K562 (cell line): ENCODE data around the gene TRAF3IP3. TPM values are rescaled to one million over a fixed set of nuclear protein-coding genes. Genes with fewer than 3 reads are reported as not detected.

Experiments used
- BHLHE40 ChIP-seq: IDR thresholded peaks from 2 replicates; pipeline ENCODE4 v1.6.1; 2011; ENCODE audit warnings: low read length, improper control_type of control experiment
- CC2D1A ChIP-seq: fragments of 450-650 bp; IDR thresholded peaks from 2 replicates; pipeline ENCODE4 v1.6.1; 2017; ENCODE audit warnings: mild to moderate bottlenecking
- CHD4 ChIP-seq: fragments of 200-600 bp; sonication (generic); IDR thresholded peaks from 3 replicates; pipeline ENCODE4 v1.6.1; 2012; ENCODE audit warnings: low read depth, mild to moderate bottlenecking, mixed read lengths, low read length, inconsistent platforms; ENCODE audit not compliant: insufficient read depth, insufficient replicate concordance, poor library complexity, severe bottlenecking
- ELK1 ChIP-seq: sonication (generic); formaldehyde crosslinking; IDR thresholded peaks from 2 replicates; pipeline ENCODE4 v1.8.1; 2022; ENCODE audit warnings: missing genetic modification reagents
- FOXA3 ChIP-seq, 2 experiments: fragments of 450-650 bp in 1 of 2; sonication (generic) in 1 of 2; formaldehyde crosslinking; IDR thresholded peaks in 1 of 2; conservative IDR thresholded peaks in 1 of 2; 2 replicates each; pipeline versions ENCODE4 v1.4.0 to v1.8.0; 2020 to 2022; ENCODE audit warnings: mild to moderate bottlenecking in 2 of 2, missing genetic modification reagents in 1 of 2
- JUN ChIP-seq, 2 experiments: sonication (generic) in 1 of 2; formaldehyde crosslinking in 1 of 2; IDR thresholded peaks; 2 replicates each; pipeline versions ENCODE4 v1.6.1 to v1.8.0; 2012 to 2022; ENCODE audit warnings: borderline replicate concordance in 2 of 2, mild to moderate bottlenecking in 2 of 2, improper control_type of control experiment in 1 of 2, low read depth in 1 of 2, low read length in 1 of 2, missing genetic modification reagents in 1 of 2
- MEF2D ChIP-seq: conservative IDR thresholded peaks from 2 replicates; pipeline ENCODE4 v1.6.1; 2016; ENCODE audit warnings: low read depth, missing genetic modification characterization, missing compliant biosample characterization
- MYC ChIP-seq, 2 experiments: fragments of 250-450 bp in 1 of 2; sonication (Bioruptor Pico) in 1 of 2; IDR thresholded peaks; 2 replicates each; pipeline versions ENCODE4 v1.5.1 to v1.6.1; 2012 to 2021; ENCODE audit warnings: low read depth in 2 of 2, borderline replicate concordance in 1 of 2, improper control_type of control experiment in 1 of 2, low read length in 1 of 2, mild to moderate bottlenecking in 1 of 2, moderate library complexity in 1 of 2
- NCOA4 ChIP-seq: fragments of 450-650 bp; IDR thresholded peaks from 2 replicates; pipeline ENCODE4 v1.6.1; 2018; ENCODE audit warnings: mild to moderate bottlenecking; ENCODE audit not compliant: partially characterized antibody
- PBX2 ChIP-seq, 2 experiments: IDR thresholded peaks in 1 of 2; conservative IDR thresholded peaks in 1 of 2; 2 replicates each; pipeline ENCODE4 v1.6.1; 2016; ENCODE audit warnings: low read depth in 2 of 2, mild to moderate bottlenecking in 1 of 2, missing compliant biosample characterization in 1 of 2, missing genetic modification characterization in 1 of 2, moderate library complexity in 1 of 2
- POLR2AphosphoS2 ChIP-seq: IDR thresholded peaks from 2 replicates; pipeline ENCODE4 v1.6.1; 2012; ENCODE audit warnings: low read length, improper control_type of control experiment
- RBFOX2 ChIP-seq: fragments of 200-400 bp; formaldehyde crosslinking; IDR thresholded peaks from 2 replicates; pipeline ENCODE4 v1.6.1; 2017; ENCODE audit warnings: low read depth, mild to moderate bottlenecking, low read length, moderate library complexity
- ZC3H4 ChIP-seq: sonication (generic); formaldehyde crosslinking; IDR thresholded peaks from 2 replicates; pipeline ENCODE4 v1.9.0; 2021; ENCODE audit warnings: missing genetic modification reagents, borderline replicate concordance
- ZKSCAN8 ChIP-seq: fragments of 200-800 bp; sonication (Bioruptor generic); IDR thresholded peaks from 2 replicates; pipeline ENCODE4 v1.6.1; 2016; ENCODE audit warnings: missing genetic modification characterization, missing compliant biosample characterization
- polyA plus RNA-seq, 8 experiments: library from polyadenylated mRNA; depleted of rRNA in 4 of 8; stranded (reverse) in 5 of 8; unstranded in 3 of 8; fragments of >200 nt; fragmentation: Nextera tagmentation in 2 of 8; fragmentation: Illumina TruSeq in 1 of 8; extraction: Ambion mirVana in 2 of 8; extraction: Trizol in 1 of 8; gene quantifications; 2 replicates each; pipeline versions ENCODE4 v1.2.1 to v1.2.3, GENCODE V29; 2011 to 2014; ENCODE audit warnings: inconsistent platforms in 1 of 8, missing spikeins in 1 of 8
- total RNA-seq, 7 experiments: library from RNA; depleted of rRNA in 6 of 7; stranded (reverse); fragments of >200 nt in 6 of 7; fragmentation: Illumina TruSeq in 2 of 7; extraction: Trizol in 2 of 7; gene quantifications; 2 replicates each; pipeline versions ENCODE4 v1.2.1 to v1.2.3, GENCODE V29; 2011 to 2021; ENCODE audit warnings: low replicate concordance in 1 of 7
- TF ChIP-seq, protein P1 (sequence below): fragments of 250-450 bp; sonication (Bioruptor Pico); IDR thresholded peaks from 2 replicates; pipeline ENCODE4 v1.5.0; 2020; ENCODE audit warnings: mild to moderate bottlenecking
- TF ChIP-seq, protein P2 (sequence below): sonication (generic); formaldehyde crosslinking; IDR thresholded peaks from 2 replicates; pipeline ENCODE4 v1.8.0; 2022; ENCODE audit warnings: missing genetic modification reagents, mild to moderate bottlenecking, moderate library complexity, borderline replicate concordance
- TF ChIP-seq, protein P3 (sequence below): sonication (generic); formaldehyde crosslinking; IDR thresholded peaks from 2 replicates; pipeline ENCODE4 v1.9.0; 2022; ENCODE audit warnings: mild to moderate bottlenecking, missing genetic modification reagents

Gene TRAF3IP3
- total and polyA plus RNA-seq, 9 of the 15 experiments (the other 6 are each of a cell fraction or from before 2014, with no cell fraction given): 0.06 to 1.1 (median 0.31) TPM

DNA sequence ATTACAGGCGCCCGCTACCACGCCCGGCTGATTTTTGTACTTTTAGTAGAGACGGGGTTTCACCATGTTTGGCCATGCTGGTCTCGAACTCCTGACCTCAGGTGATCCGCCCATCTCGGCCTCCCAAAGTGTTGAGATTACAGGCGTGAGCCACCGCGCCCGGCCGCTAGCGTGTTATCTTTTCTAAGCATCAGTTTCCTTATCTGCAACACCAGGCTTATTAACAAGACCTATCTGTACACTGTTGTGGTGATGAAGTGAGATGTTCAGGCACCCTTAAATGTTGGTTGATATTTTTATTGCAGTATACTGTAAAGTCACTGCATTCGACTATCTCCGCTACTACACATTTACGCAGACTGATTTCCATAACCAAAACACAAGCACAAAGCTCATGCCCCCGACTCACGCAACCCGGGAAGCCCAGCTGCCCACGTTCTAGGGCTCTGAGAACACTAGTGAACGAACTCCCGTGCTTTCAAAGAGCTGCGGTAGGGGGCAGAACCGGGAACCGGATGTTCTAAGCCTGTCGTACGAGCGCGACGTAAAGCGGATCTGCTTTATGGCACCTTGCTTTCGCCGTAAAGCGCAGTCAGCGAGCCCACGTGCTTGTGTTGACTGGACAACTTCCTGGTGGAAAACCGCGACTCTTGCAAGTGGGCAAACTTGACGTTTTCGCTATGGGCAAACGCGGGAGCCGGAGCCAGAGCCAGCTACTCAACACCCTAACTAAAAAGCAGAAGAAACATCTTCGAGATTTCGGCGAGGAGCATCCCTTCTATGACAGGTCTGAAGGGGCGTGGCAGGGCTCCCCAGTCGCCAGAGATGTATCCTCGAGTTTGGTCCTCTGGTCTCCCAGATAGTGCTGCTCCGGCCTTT is 71.8 kb downstream of the TRAF3IP3 start, which contains the start of gene UTP25 (continued):
- TF ChIP-seq, protein P1, sequence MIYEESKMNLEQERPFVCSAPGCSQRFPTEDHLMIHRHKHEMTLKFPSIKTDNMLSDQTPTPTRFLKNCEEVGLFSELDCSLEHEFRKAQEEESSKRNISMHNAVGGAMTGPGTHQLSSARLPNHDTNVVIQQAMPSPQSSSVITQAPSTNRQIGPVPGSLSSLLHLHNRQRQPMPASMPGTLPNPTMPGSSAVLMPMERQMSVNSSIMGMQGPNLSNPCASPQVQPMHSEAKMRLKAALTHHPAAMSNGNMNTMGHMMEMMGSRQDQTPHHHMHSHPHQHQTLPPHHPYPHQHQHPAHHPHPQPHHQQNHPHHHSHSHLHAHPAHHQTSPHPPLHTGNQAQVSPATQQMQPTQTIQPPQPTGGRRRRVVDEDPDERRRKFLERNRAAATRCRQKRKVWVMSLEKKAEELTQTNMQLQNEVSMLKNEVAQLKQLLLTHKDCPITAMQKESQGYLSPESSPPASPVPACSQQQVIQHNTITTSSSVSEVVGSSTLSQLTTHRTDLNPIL (CRISPR knock-in tag): peak; percentile 26; the same call in 1 of the 2 replicates
- TF ChIP-seq BHLHE40 (peak; percentile 81), POLR2AphosphoS2 (no peak), MYC (IDR thresholded peaks at IDR 0.05; ENCODE audit: low read depth, low read length) (peak; percentile 100), MYC (CRISPR knock-in tag; IDR thresholded peaks at IDR 0.05; ENCODE audit: borderline replicate concordance, low read depth) (peak; percentile 94), ELK1 (no peak), NCOA4 (no peak), JUN (IDR thresholded peaks at IDR 0.05; ENCODE audit: borderline replicate concordance, low read depth, low read length) (peak; percentile 90; the same call in 1 of the 2 replicates), JUN (CRISPR knock-in tag; IDR thresholded peaks at IDR 0.05; ENCODE audit: borderline replicate concordance) (no peak), PBX2 (CRISPR knock-in tag; IDR thresholded peaks at IDR 0.05; ENCODE audit: low read depth) (no peak), PBX2 (tag; conservative IDR thresholded peaks at IDR 0.05; ENCODE audit: low read depth) (no peak), CHD4 (peak; percentile 45), MEF2D (tag) (peak; percentile 31; the same call in 1 of the 2 replicates), RBFOX2 (peak; percentile 69), ZKSCAN8 (CRISPR knock-in tag) (no peak; the same call in 1 of the 2 replicates), CC2D1A (peak; percentile 51; the same call in 1 of the 2 replicates), FOXA3 (CRISPR knock-in tag; conservative IDR thresholded peaks at IDR 0.05 in 1 of 2, IDR thresholded peaks at IDR 0.05 in 1 of 2) (no peak), ZC3H4 (CRISPR knock-in tag) (no peak)
- TF ChIP-seq, protein P2, sequence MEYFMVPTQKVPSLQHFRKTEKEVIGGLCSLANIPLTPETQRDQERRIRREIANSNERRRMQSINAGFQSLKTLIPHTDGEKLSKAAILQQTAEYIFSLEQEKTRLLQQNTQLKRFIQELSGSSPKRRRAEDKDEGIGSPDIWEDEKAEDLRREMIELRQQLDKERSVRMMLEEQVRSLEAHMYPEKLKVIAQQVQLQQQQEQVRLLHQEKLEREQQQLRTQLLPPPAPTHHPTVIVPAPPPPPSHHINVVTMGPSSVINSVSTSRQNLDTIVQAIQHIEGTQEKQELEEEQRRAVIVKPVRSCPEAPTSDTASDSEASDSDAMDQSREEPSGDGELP (CRISPR knock-in tag): peak; percentile 92
- TF ChIP-seq, protein P3, sequence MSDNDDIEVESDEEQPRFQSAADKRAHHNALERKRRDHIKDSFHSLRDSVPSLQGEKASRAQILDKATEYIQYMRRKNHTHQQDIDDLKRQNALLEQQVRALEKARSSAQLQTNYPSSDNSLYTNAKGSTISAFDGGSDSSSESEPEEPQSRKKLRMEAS: peak; percentile 98
